SK-N-SH (cell line): ENCODE measurements around the gene SEC14L1. TPM values are rescaled to one million over a fixed set of nuclear protein-coding genes. Genes with fewer than 3 reads are reported as not detected.

Experiments
- CTCF ChIA-PET: fragments of 300-600, 350-600 bp; formaldehyde crosslinking; extraction: SDS; loops from one replicate; lab custom pipeline; 2021; lab: Yijun Ruan, JAX
- POLR2A ChIA-PET: fragments of 350-600 bp; sonication (Branson Sonifier 250); formaldehyde crosslinking; extraction: SDS; loops from one replicate; lab custom pipeline; 2020; ENCODE audit warnings: antibody characterized with exemption, inconsistent platforms; lab: Yijun Ruan, JAX
- DNase-seq: peaks from one replicate; pipeline ENCODE4 v3.0.0; 2012
- H2AFZ ChIP-seq: fragments of 200-600 bp; sonication (generic); 2 replicates; pipeline ENCODE4 v1.8.1; 2016; ENCODE audit warnings: antibody characterized with exemption, mild to moderate bottlenecking, low read depth
- H3F3A ChIP-seq: fragments of 200-600 bp; sonication (generic); replicated peaks from 2 replicates; pipeline ENCODE3; 2016; ENCODE audit warnings: antibody characterized with exemption, mild to moderate bottlenecking; ENCODE audit not compliant: insufficient read depth
- H3K27ac ChIP-seq, 2 experiments: fragments of 200-500 bp in 1 of 2; fragments of 200-600 bp in 1 of 2; sonication (Bioruptor generic) in 1 of 2; sonication (generic), shearing (Covaris generic) in 1 of 2; 2 replicates each; pipeline versions ENCODE4 v1.5.1 to v1.6.1; 2014 to 2016; ENCODE audit warnings: low read depth in 2 of 2, inconsistent platforms in 1 of 2, low read length in 1 of 2, mild to moderate bottlenecking in 1 of 2, mixed read lengths in 1 of 2
- H3K27me3 ChIP-seq: fragments of 200-600 bp; sonication (generic), shearing (Covaris generic); 2 replicates; pipeline ENCODE4 v1.6.1; 2016; ENCODE audit warnings: mixed run types; ENCODE audit not compliant: insufficient read depth
- H3K36me3 ChIP-seq, 2 experiments: fragments of 200-500 bp in 1 of 2; fragments of 200-600 bp in 1 of 2; sonication (Bioruptor generic) in 1 of 2; sonication (generic) in 1 of 2; replicated peaks in 1 of 2; 2 replicates each; pipeline versions ENCODE3 to v1.5.1; 2014 to 2016; ENCODE audit warnings: low read length in 1 of 2, mild to moderate bottlenecking in 1 of 2; ENCODE audit not compliant: insufficient read depth in 2 of 2, control insufficient read depth in 1 of 2
- H3K4me1 ChIP-seq, 2 experiments: fragments of 200-500 bp in 1 of 2; fragments of 200-600 bp in 1 of 2; sonication (Bioruptor generic) in 1 of 2; sonication (generic), shearing (Covaris generic) in 1 of 2; 2 replicates each; pipeline versions ENCODE4 v1.5.1 to v1.6.1; 2014 to 2016; ENCODE audit warnings: low read depth in 1 of 2, low read length in 1 of 2, mixed run types in 1 of 2; ENCODE audit not compliant: insufficient read depth in 2 of 2, control insufficient read depth in 1 of 2
- H3K4me2 ChIP-seq: fragments of 200-600 bp; sonication (generic), shearing (Covaris generic); 2 replicates; pipeline ENCODE4 v1.6.1; 2017; ENCODE audit warnings: mixed run types
- H3K4me3 ChIP-seq, 2 experiments: fragments of 200-500 bp in 1 of 2; fragments of 200-600 bp in 1 of 2; sonication (Bioruptor generic) in 1 of 2; sonication (generic), shearing (Covaris generic) in 1 of 2; 2 replicates each; pipeline versions ENCODE4 v1.5.1 to v1.8.1; 2014 to 2016; ENCODE audit warnings: low read depth in 2 of 2, inconsistent platforms in 1 of 2, low read length in 1 of 2, mild to moderate bottlenecking in 1 of 2, mixed read lengths in 1 of 2, moderate library complexity in 1 of 2
- H3K79me2 ChIP-seq: fragments of 200-600 bp; sonication (generic); 2 replicates; pipeline ENCODE4 v1.8.1; 2017; ENCODE audit warnings: mild to moderate bottlenecking; ENCODE audit not compliant: insufficient read depth
- H3K9ac ChIP-seq: fragments of 200-600 bp; sonication (generic); 2 replicates; pipeline ENCODE4 v1.6.1; 2017; ENCODE audit warnings: mixed run types
- H3K9me2 ChIP-seq: fragments of 200-600 bp; sonication (generic); 2 replicates; pipeline ENCODE4 v1.6.1; 2017; ENCODE audit warnings: mixed run types
- H3K9me3 ChIP-seq: fragments of 200-600 bp; sonication (generic); 2 replicates; pipeline ENCODE4 v1.6.1; 2017; ENCODE audit warnings: mixed run types, mild to moderate bottlenecking, moderate library complexity
- H4K20me1 ChIP-seq: fragments of 200-600 bp; sonication (generic); 2 replicates; pipeline ENCODE4 v1.6.1; 2017; ENCODE audit warnings: mild to moderate bottlenecking, mixed run types; ENCODE audit not compliant: insufficient read depth
- CHD2 ChIP-seq: fragments of 150-350 bp; IDR thresholded peaks from 2 replicates; pipeline ENCODE4 v1.6.1; 2018; ENCODE audit warnings: low read length; ENCODE audit not compliant: partially characterized antibody
- CTCF ChIP-seq: fragments of 200-600 bp; sonication (generic); IDR thresholded peaks from 2 replicates; pipeline ENCODE4 v1.6.1; 2017; ENCODE audit warnings: antibody characterized with exemption, mild to moderate bottlenecking, moderate library complexity
- EP300 ChIP-seq, 2 experiments: IDR thresholded peaks; 2 replicates each; pipeline versions ENCODE4 v1.4.0 to v1.6.1; 2012; ENCODE audit warnings: borderline replicate concordance in 1 of 2, low read depth in 1 of 2, low read length in 1 of 2
- FOSL2 ChIP-seq: IDR thresholded peaks from 2 replicates; pipeline ENCODE4 v1.4.0; 2012; ENCODE audit warnings: low read depth, mild to moderate bottlenecking, moderate library complexity, borderline replicate concordance
- FOXJ3 ChIP-seq: sonication (generic); formaldehyde crosslinking; IDR thresholded peaks from 2 replicates; pipeline ENCODE4 v1.5.1; 2020; ENCODE audit warnings: mild to moderate bottlenecking, missing genetic modification reagents
- FOXM1 ChIP-seq: IDR thresholded peaks from 2 replicates; pipeline ENCODE4 v1.4.0; 2012; ENCODE audit warnings: low read depth, mild to moderate bottlenecking
- GABPA ChIP-seq: IDR thresholded peaks from 2 replicates; pipeline ENCODE4 v1.4.0; 2012; ENCODE audit warnings: low read depth, mild to moderate bottlenecking
- NRF1 ChIP-seq: IDR thresholded peaks from 2 replicates; pipeline ENCODE4 v1.6.1; 2012; ENCODE audit warnings: low read depth, mild to moderate bottlenecking, low read length
- POLR2AphosphoS5 ChIP-seq: IDR thresholded peaks from 2 replicates; pipeline ENCODE4 v1.6.1; 2012; ENCODE audit warnings: low read depth, low read length
- RCOR1 ChIP-seq: fragments of 150-350 bp; IDR thresholded peaks from 2 replicates; pipeline ENCODE4 v1.6.1; 2017; ENCODE audit warnings: antibody characterized with exemption, low read length
- TCF12 ChIP-seq: IDR thresholded peaks from 2 replicates; pipeline ENCODE4 v1.4.0; 2012
- WGBS: methylation state at CpG from one replicate; pipeline ENCODE4 v1.1.6; 2017; ENCODE audit warnings: low lambda C conversion rate; 5-methylcytosine and 5-hydroxymethylcytosine counted together
- polyA plus RNA-seq, 3 experiments: library from polyadenylated mRNA; depleted of rRNA; stranded (reverse); fragments of >200 nt; gene quantifications; 2 replicates each; pipeline ENCODE4 v1.2.3, GENCODE V29; 2012
- TF ChIP-seq, protein P1 (sequence below): IDR thresholded peaks from 2 replicates; pipeline ENCODE4; 2012
- TF ChIP-seq, protein P2 (sequence below): fragments of 150-350 bp; IDR thresholded peaks from 2 replicates; pipeline ENCODE4 v1.6.1; 2016; ENCODE audit warnings: mild to moderate bottlenecking, low read depth, low read length
- TF ChIP-seq, protein P3 (sequence below): IDR thresholded peaks from 2 replicates; pipeline ENCODE4 v1.4.0; 2012; ENCODE audit warnings: low read depth

The SEC14L1 gene
- polyA plus RNA-seq, 1 of the 3 experiments (the other 2 are of a cell fraction): 62.4 TPM

DNA sequence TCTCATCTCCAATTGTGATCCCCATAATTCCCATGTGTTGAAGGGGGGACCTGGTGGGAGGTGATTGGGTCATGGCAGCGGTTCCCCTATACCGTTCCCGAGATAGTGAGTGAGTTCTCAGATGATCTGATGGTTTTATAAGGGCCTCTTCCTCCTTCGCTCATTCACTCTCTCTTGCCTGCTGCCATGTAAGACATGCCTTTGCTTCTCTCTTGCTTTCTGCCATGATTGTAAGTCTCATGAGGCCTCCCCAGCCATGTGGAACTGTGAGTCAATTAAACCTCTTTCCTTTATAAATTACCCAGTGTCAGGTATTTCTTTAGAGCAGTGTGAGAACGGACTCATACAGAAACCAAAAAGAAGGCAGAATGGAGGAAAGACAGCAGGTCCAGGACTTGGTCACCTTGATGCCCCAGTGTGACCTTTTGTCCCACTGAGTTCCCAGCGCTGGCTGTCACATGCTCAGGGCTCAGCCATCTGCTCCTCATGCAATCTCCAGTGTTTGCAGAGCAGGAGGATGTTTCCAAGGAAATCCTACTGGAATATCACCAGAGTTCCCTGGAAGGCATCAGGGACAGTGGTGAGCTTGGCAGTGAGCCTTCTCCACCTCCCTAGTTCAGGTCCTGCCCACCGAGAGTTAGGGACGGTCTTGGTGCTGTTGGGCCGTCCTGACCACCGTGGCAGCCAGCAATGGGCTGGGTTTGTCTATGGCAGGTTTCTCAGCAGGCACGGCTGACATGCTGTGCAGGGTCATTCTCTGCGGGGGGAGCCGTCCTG is 96.7 kb downstream of the SEC14L1 start:
- H3K9me3 ChIP-seq: no peaks in the 10 kb centered on the region
- H4K20me1 ChIP-seq: no peaks in the 10 kb centered on the region
- no peak overlapping the region for H3K4me3 ChIP-seq
- H3K4me1 ChIP-seq: peaks cover 3 to 15% of the 10 kb centered on the region in 2 experiments; a peak in 2 of 4 replicates
- DNase-seq: no peak
- peaks cover 30% of the 10 kb centered on the region for H3F3A ChIP-seq
- no peak overlapping the region for H3K27ac ChIP-seq
- WGBS: 96% methylated on average over 13 of the region's 13 CpGs
- no peak overlapping the region for H3K9ac ChIP-seq
- H3K27me3 ChIP-seq: no peaks in the 10 kb centered on the region
- no peaks in the 10 kb centered on the region for H3K9me2 ChIP-seq
- CTCF ChIA-PET: interaction anchor here (1.3 to 2.4 kb wide), 4 partner anchors 9 to 150 kb away, joined by 3 to 17 read pairs (median 5); no protein-coding TSS in a partner anchor
- no peaks in the 10 kb centered on the region for H3K36me3 ChIP-seq
- no peak overlapping the region for H2AFZ ChIP-seq
- H3K79me2 ChIP-seq: no peaks in the 10 kb centered on the region
- TF ChIP-seq FOSL2: no peak
- TF ChIP-seq CTCF: no peak
- TF ChIP-seq FOXJ3: no peak
- TF ChIP-seq, protein P1, sequence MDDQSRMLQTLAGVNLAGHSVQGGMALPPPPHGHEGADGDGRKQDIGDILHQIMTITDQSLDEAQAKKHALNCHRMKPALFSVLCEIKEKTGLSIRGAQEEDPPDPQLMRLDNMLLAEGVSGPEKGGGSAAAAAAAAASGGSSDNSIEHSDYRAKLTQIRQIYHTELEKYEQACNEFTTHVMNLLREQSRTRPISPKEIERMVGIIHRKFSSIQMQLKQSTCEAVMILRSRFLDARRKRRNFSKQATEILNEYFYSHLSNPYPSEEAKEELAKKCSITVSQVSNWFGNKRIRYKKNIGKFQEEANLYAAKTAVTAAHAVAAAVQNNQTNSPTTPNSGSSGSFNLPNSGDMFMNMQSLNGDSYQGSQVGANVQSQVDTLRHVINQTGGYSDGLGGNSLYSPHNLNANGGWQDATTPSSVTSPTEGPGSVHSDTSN: no peak
- TF ChIP-seq, protein P2, sequence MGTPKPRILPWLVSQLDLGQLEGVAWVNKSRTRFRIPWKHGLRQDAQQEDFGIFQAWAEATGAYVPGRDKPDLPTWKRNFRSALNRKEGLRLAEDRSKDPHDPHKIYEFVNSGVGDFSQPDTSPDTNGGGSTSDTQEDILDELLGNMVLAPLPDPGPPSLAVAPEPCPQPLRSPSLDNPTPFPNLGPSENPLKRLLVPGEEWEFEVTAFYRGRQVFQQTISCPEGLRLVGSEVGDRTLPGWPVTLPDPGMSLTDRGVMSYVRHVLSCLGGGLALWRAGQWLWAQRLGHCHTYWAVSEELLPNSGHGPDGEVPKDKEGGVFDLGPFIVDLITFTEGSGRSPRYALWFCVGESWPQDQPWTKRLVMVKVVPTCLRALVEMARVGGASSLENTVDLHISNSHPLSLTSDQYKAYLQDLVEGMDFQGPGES: no peak
- TF ChIP-seq NRF1: no peak
- no peak for TF ChIP-seq RCOR1
- TF ChIP-seq TCF12: no peak
- TF ChIP-seq, protein P3, sequence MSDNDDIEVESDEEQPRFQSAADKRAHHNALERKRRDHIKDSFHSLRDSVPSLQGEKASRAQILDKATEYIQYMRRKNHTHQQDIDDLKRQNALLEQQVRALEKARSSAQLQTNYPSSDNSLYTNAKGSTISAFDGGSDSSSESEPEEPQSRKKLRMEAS: no peak
- TF ChIP-seq GABPA: no peak
- TF ChIP-seq EP300 (IDR thresholded peaks at IDR 0.05; ENCODE audit: borderline replicate concordance in 1 of 2, low read depth in 1 of 2, low read length in 1 of 2): no peak
- TF ChIP-seq FOXM1: no peak
- TF ChIP-seq CHD2: no peak
- TF ChIP-seq POLR2AphosphoS5: no peak
- POLR2A ChIA-PET: no interaction called here
- no peak overlapping the region for H3K4me2 ChIP-seq
